ENCODE data around the gene SP110. TPM values are rescaled to one million over a fixed set of nuclear protein-coding genes. Genes with fewer than 3 reads are reported as not detected.

The SP110 gene
- total and polyA plus RNA-seq, 7 experiments from 2014 or later = 89.8 to 182 (median 108) TPM

DNA sequence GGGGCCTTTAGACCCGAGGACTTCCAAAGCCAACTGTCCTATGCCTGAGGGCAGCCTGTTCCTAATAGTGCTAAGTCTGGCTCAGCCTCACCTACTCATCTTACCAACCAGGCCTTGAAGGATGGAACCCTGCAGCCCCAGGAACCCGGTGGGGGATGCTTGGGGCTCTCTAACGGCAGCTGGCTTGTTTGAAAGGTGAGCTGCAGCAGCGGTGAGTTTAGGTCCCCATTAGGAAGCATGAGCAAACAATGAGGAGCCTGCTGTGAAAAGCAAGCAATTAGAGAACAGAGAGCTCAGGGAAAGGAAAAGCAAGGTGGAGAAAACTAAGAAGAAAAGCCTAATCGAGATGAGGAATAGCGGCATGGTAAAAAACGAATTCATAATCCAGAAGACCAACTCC lies 39.9 kb downstream of the SP110 start:
- H3K36me3 Mint-ChIP-seq = peaks cover 33 to 89% (median 71%) of the 10 kb centered on the region in 5 donors
- H3K4me3 Mint-ChIP-seq = no peak overlapping the region
- no peaks in the 10 kb centered on the region for H3K27me3 Mint-ChIP-seq
- Histone ChIP-seq H3K36me3 (ENCODE audit: control insufficient read depth in 2 of 3, insufficient read depth in 3 of 3, low read length in 3 of 3) (peaks cover 24 to 88% (median 34%) of the 10 kb centered on the region in 3 experiments), H3K4me1 (ENCODE audit: control insufficient read depth in 2 of 2, insufficient read depth in 2 of 2, low read length in 2 of 2) (no peaks in the 10 kb centered on the region), H3K4me3 (ENCODE audit: low read length) (no peak overlapping the region), H3K27me3 (ENCODE audit: control insufficient read depth in 2 of 2, insufficient read depth in 2 of 2, low read length in 2 of 2) (no peaks in the 10 kb centered on the region), H3K27ac (ENCODE audit: low read depth, low read length) (no peak overlapping the region), H3K9me3 (ENCODE audit: control insufficient read depth in 2 of 3, low read length in 3 of 3) (no peaks in the 10 kb centered on the region)
- H3K9me3 Mint-ChIP-seq = peaks cover 0 to 3% (median 0%) of the 10 kb centered on the region in 11 donors
- ChIA-PET POLR2A (no interaction called here), CTCF (no interaction called here)
- H3K27ac Mint-ChIP-seq = peak overlapping the region in 2 of 9 donors; percentile 10 to 28
- H3K4me1 Mint-ChIP-seq = peaks cover 0 to 9% (median 0%) of the 10 kb centered on the region in 7 donors
- intact Hi-C loops (cut with micrococcal nuclease) = loop anchor here in 1 of 2 donors (10.0 kb wide), 1 partner anchor 435 kb away; no protein-coding TSS in a partner anchor
- DNase-seq (no peak), ATAC-seq (no peak)

DNA sequence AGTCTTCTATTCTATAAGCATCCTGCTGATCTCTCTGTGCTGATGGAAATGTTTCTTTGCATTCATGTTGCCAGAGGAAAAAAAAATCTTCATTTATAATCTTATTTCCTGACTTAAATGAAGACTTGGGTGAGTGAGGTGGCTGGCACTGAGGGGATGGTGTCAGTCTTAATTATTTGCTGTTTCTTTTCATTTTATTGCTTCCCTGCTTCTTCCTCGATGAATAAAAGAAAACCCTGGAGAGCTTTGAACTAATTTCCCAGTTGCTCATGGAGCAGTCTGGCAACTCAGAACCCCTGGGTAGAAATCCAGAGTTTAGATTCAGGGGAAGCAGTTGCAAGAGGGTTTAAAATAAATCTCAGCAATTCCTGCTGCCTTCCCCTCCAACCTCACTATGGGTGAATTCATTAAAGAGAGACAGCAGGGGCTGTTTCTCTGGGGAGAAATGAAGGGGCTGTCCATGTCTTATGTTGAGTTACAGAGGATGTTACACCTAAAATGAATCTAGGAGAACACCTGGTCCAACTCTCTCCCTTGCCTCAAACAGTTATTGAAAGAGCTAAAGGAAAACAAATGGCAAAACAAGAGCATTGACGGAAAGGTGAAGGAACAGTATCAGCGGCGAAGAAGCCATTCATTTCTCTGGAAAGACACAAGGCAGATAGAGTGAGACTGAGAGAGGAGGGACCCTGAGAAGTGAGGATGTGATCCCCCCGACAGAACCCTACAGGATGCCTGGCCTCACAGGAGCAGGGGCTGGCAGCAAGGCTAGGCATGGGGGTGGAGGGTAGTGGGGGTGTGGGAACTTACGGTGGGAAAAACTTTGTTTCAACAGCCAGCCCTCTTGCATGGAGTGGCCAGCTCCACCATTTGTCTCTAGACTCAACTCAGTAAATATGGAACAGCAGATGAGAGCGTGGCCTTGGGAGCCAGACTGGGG lies 41.0 kb downstream of the SP110 start:
- Mint-ChIP-seq H3K36me3 (peaks cover 36 to 88% (median 68%) of the 10 kb centered on the region in 5 donors), H3K27ac (peak overlapping the region in 4 of 9 donors; percentile 37 to 86 (median 75)), H3K4me1 (peaks cover 0 to 6% (median 0%) of the 10 kb centered on the region in 7 donors), H3K27me3 (no peaks in the 10 kb centered on the region), H3K4me3 (no peak overlapping the region), H3K9me3 (peaks cover 0 to 3% (median 0%) of the 10 kb centered on the region in 11 donors)
- Histone ChIP-seq H3K27ac (ENCODE audit: low read depth, low read length) (no peak overlapping the region), H3K9me3 (ENCODE audit: control insufficient read depth in 2 of 3, low read length in 3 of 3) (no peaks in the 10 kb centered on the region), H3K36me3 (ENCODE audit: control insufficient read depth in 2 of 3, insufficient read depth in 3 of 3, low read length in 3 of 3) (peaks cover 28 to 92% (median 36%) of the 10 kb centered on the region in 3 experiments), H3K4me1 (ENCODE audit: control insufficient read depth in 2 of 2, insufficient read depth in 2 of 2, low read length in 2 of 2) (no peaks in the 10 kb centered on the region), H3K27me3 (ENCODE audit: control insufficient read depth in 2 of 2, insufficient read depth in 2 of 2, low read length in 2 of 2) (no peaks in the 10 kb centered on the region), H3K4me3 (ENCODE audit: low read length) (no peak overlapping the region)
- POLR2A ChIA-PET = no interaction called here
- CTCF ChIA-PET = no interaction called here
- ATAC-seq = no peak
- no peak for DNase-seq
- intact Hi-C loops (cut with micrococcal nuclease) = loop anchor here in 1 of 2 donors (10.0 kb wide), 1 partner anchor 436 kb away; no protein-coding TSS in a partner anchor

DNA sequence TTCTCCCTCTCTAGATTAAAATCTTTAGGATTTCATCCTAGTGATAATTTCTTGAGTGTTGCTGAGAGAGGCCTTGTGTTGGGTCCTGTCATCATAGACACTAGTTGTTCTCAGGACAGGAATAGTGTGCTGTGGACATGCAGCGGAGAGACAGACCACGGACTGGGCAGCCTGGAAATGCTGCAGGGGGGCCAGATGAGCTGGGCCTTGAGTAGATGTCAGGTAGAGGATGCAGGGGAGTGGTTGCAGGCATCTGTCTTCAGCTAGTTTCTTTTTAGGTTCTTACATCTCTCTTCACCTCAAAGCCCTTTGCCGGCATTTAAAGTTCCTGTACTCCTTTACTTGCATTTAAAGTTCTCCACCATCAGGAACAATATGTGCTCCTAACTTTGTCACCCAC lies 42.8 kb downstream of the SP110 start:
- H3K27ac Mint-ChIP-seq = peak overlapping the region in 7 of 9 donors; percentile 11 to 80 (median 58)
- H3K4me3 Mint-ChIP-seq = no peak overlapping the region
- ChIA-PET CTCF (no interaction called here), POLR2A (no interaction called here)
- no peak overlapping the region for H3K4me3 ChIP-seq (ENCODE audit: low read length)
- H3K27me3 ChIP-seq (ENCODE audit: control insufficient read depth in 2 of 2, insufficient read depth in 2 of 2, low read length in 2 of 2) = no peaks in the 10 kb centered on the region
- H3K4me1 ChIP-seq (ENCODE audit: control insufficient read depth in 2 of 2, insufficient read depth in 2 of 2, low read length in 2 of 2) = no peaks in the 10 kb centered on the region
- ATAC-seq (no peak), DNase-seq (no peak)
- H3K27me3 Mint-ChIP-seq = no peaks in the 10 kb centered on the region
- H3K9me3 ChIP-seq (ENCODE audit: control insufficient read depth in 2 of 3, low read length in 3 of 3) = no peaks in the 10 kb centered on the region
- peaks cover 28 to 82% (median 68%) of the 10 kb centered on the region in 5 donors for H3K36me3 Mint-ChIP-seq
- H3K4me1 Mint-ChIP-seq = peaks cover 0 to 6% (median 0%) of the 10 kb centered on the region in 7 donors
- peaks cover 0 to 1% (median 0%) of the 10 kb centered on the region in 11 donors for H3K9me3 Mint-ChIP-seq
- H3K27ac ChIP-seq (ENCODE audit: low read depth, low read length) = no peak overlapping the region
- H3K36me3 ChIP-seq (ENCODE audit: control insufficient read depth in 2 of 3, insufficient read depth in 3 of 3, low read length in 3 of 3) = peaks cover 28 to 94% (median 33%) of the 10 kb centered on the region in 3 experiments
- intact Hi-C loops (cut with micrococcal nuclease) = loop anchor here in 1 of 2 donors (10.0 kb wide), 1 partner anchor 438 kb away; no protein-coding TSS in a partner anchor

DNA sequence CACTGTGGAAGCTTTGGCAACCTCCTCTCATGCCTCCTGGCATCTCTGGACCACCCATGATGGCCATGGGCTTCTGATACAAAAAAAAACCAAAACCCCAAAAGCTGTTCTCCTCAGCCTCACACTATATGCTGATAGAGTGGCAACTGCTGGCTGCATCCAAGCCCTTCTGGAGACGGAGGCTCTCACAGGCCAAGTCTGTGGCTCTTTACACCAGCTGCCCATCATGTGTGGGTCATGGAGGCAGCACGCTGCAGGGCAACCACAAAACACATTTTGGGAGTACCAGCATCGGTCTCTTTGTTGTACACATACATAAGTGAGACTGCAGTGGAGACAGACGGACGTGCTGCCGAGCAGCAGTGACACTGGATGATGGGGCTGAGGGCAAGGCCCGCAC lies 45.3 kb downstream of the SP110 start:
- DNase-seq = no peak
- Histone ChIP-seq H3K4me3 (ENCODE audit: low read length) (no peak overlapping the region), H3K9me3 (ENCODE audit: control insufficient read depth in 2 of 3, low read length in 3 of 3) (no peaks in the 10 kb centered on the region), H3K4me1 (ENCODE audit: control insufficient read depth in 2 of 2, insufficient read depth in 2 of 2, low read length in 2 of 2) (peaks cover 0 to 12% of the 10 kb centered on the region in 2 donors), H3K27me3 (ENCODE audit: control insufficient read depth in 2 of 2, insufficient read depth in 2 of 2, low read length in 2 of 2) (no peaks in the 10 kb centered on the region), H3K27ac (ENCODE audit: low read depth, low read length) (no peak overlapping the region), H3K36me3 (ENCODE audit: control insufficient read depth in 2 of 3, insufficient read depth in 3 of 3, low read length in 3 of 3) (peaks cover 18 to 93% (median 38%) of the 10 kb centered on the region in 3 experiments)
- ChIA-PET CTCF (no interaction called here), POLR2A (no interaction called here)
- Mint-ChIP-seq H3K27me3 (no peaks in the 10 kb centered on the region), H3K4me3 (no peak overlapping the region), H3K27ac (peak overlapping the region in 5 of 9 donors; percentile 8 to 62 (median 31)), H3K9me3 (no peaks in the 10 kb centered on the region), H3K36me3 (peaks cover 25 to 78% (median 64%) of the 10 kb centered on the region in 5 donors), H3K4me1 (peaks cover 4 to 20% (median 13%) of the 10 kb centered on the region in 7 donors)
- intact Hi-C loops (cut with micrococcal nuclease) = loop anchor here in 1 of 2 donors (10.0 kb wide), 1 partner anchor 440 kb away; no protein-coding TSS in a partner anchor
- no peak for ATAC-seq

DNA sequence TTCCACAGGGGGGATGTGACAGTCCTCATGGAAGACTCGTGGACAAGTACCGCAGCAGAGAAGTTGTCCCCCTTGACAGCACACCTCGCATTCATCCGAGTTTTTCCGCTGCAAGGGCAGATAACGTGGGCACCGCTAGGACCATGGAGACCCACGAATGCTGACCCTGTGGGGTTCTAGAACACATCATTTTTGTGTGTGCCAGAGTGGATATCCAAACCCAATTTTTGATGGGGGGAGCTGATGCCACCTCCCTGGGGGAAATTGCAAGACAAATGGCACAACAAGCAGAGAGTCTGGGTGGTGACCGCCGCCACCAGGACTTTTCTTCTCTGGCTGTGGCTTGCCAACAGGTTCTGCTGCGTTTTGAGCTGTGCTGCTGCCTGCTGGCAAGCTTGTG lies 46.9 kb downstream of the SP110 start:
- intact Hi-C loops (cut with micrococcal nuclease) = loop anchor here in 1 of 2 donors (10.0 kb wide), 1 partner anchor 442 kb away; no protein-coding TSS in a partner anchor
- Mint-ChIP-seq H3K9me3 (no peaks in the 10 kb centered on the region), H3K4me1 (peaks cover 4 to 22% (median 16%) of the 10 kb centered on the region in 7 donors), H3K27me3 (no peaks in the 10 kb centered on the region), H3K4me3 (no peak overlapping the region), H3K36me3 (peaks cover 25 to 78% (median 66%) of the 10 kb centered on the region in 5 donors), H3K27ac (peak overlapping the region in 3 of 9 donors; percentile 30 to 69 (median 47))
- ChIA-PET POLR2A (no interaction called here), CTCF (interaction anchor here (0.7 kb wide), 1 partner anchor 437 kb away, joined by 7 read pairs; no protein-coding TSS in a partner anchor)
- DNase-seq (no peak), ATAC-seq (no peak)
- peaks cover 0 to 12% of the 10 kb centered on the region in 2 donors for H3K4me1 ChIP-seq (ENCODE audit: control insufficient read depth in 2 of 2, insufficient read depth in 2 of 2, low read length in 2 of 2)
- H3K27me3 ChIP-seq (ENCODE audit: control insufficient read depth in 2 of 2, insufficient read depth in 2 of 2, low read length in 2 of 2) = no peaks in the 10 kb centered on the region
- H3K9me3 ChIP-seq (ENCODE audit: control insufficient read depth in 2 of 3, low read length in 3 of 3) = no peaks in the 10 kb centered on the region
- H3K27ac ChIP-seq (ENCODE audit: low read depth, low read length) = no peak overlapping the region
- H3K36me3 ChIP-seq (ENCODE audit: control insufficient read depth in 2 of 3, insufficient read depth in 3 of 3, low read length in 3 of 3) = peaks cover 18 to 86% (median 37%) of the 10 kb centered on the region in 3 experiments
- no peak overlapping the region for H3K4me3 ChIP-seq (ENCODE audit: low read length)

DNA sequence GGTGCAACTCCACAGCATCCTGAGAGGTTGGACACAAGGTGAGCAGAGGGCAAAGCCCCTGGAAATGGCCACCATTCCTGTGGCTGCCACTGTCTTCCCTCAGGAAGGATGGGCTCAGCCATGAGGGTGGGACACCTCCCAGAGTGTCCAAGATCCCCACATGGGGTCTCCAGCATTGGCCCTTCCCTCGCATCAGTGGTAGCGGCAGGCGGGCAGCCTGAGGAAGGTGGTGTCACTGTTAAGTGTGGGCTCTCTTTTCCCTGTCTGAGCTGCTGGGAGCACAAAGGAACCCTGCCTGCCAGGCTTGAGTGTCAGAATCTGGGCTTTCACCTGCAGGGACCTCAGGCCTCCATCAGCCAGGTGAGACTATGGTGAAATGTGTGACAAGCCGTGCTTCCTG lies 47.6 kb downstream of the SP110 start:
- no peak for ATAC-seq
- Mint-ChIP-seq H3K4me1 (peaks cover 4 to 22% (median 16%) of the 10 kb centered on the region in 7 donors), H3K27ac (peak overlapping the region in 3 of 9 donors; percentile 30 to 87 (median 69)), H3K27me3 (no peaks in the 10 kb centered on the region), H3K36me3 (peaks cover 20 to 78% (median 65%) of the 10 kb centered on the region in 5 donors), H3K4me3 (no peak overlapping the region), H3K9me3 (no peaks in the 10 kb centered on the region)
- H3K27ac ChIP-seq (ENCODE audit: low read depth, low read length) = no peak overlapping the region
- H3K4me3 ChIP-seq (ENCODE audit: low read length) = no peak overlapping the region
- no peaks in the 10 kb centered on the region for H3K27me3 ChIP-seq (ENCODE audit: control insufficient read depth in 2 of 2, insufficient read depth in 2 of 2, low read length in 2 of 2)
- no peaks in the 10 kb centered on the region for H3K9me3 ChIP-seq (ENCODE audit: control insufficient read depth in 2 of 3, low read length in 3 of 3)
- POLR2A ChIA-PET = no interaction called here
- peaks cover 13 to 84% (median 30%) of the 10 kb centered on the region in 3 experiments for H3K36me3 ChIP-seq (ENCODE audit: control insufficient read depth in 2 of 3, insufficient read depth in 3 of 3, low read length in 3 of 3)
- intact Hi-C loops (cut with micrococcal nuclease) = loop anchor here in 1 of 2 donors (10.0 kb wide), 1 partner anchor 443 kb away; no protein-coding TSS in a partner anchor
- DNase-seq = no peak
- CTCF ChIA-PET = no interaction called here
- H3K4me1 ChIP-seq (ENCODE audit: control insufficient read depth in 2 of 2, insufficient read depth in 2 of 2, low read length in 2 of 2) = peaks cover 0 to 12% of the 10 kb centered on the region in 2 donors

All from naive thymus-derived CD4-positive, alpha-beta T cell (primary cell).